Kidney (tissue), 14 donors: ENCODE data around the gene TSHZ2. TPM values are rescaled to one million over a fixed set of nuclear protein-coding genes. Genes with fewer than 3 reads are reported as not detected.

Experiments used
- DNase-seq, 5 donors: peaks; one replicate each; pipeline ENCODE4 v3.0.0-alpha.2; 2013 to 2020
- FAIRE-seq: peaks from 2 replicates; lab custom pipeline; 2012; peaks lifted over from hg19 to GRCh38; lab: Jason Lieb, UNC
- H3K27ac ChIP-seq, 2 donors: one replicate each; pipeline ENCODE4 v1.7.0; 2013; ENCODE audit warnings: low read depth in 2 of 2, low read length in 2 of 2, inconsistent platforms in 1 of 2
- H3K27me3 ChIP-seq: one replicate; pipeline ENCODE4 v1.7.1; 2013; ENCODE audit warnings: low read length, inconsistent platforms; ENCODE audit not compliant: control insufficient read depth, insufficient read depth
- H3K36me3 ChIP-seq, 3 donors: one replicate each; pipeline versions ENCODE4 v1.7.0 to v1.7.1; 2013; ENCODE audit warnings: low read length in 3 of 3, control low read depth in 1 of 3, inconsistent platforms in 1 of 3; ENCODE audit not compliant: insufficient read depth in 3 of 3, control insufficient read depth in 2 of 3
- H3K4me1 ChIP-seq, 3 donors: one replicate each; pipeline versions ENCODE4 v1.7.0 to v1.7.1; 2013; ENCODE audit warnings: low read length in 3 of 3, inconsistent platforms in 1 of 3, low read depth in 1 of 3; ENCODE audit not compliant: control insufficient read depth in 2 of 3, insufficient read depth in 2 of 3
- H3K4me3 ChIP-seq, 3 donors: one replicate each; pipeline versions ENCODE4 v1.7.0 to v1.8.1; 2013; ENCODE audit warnings: low read length in 3 of 3, control low read depth in 1 of 3, inconsistent platforms in 1 of 3
- H3K9ac ChIP-seq, 3 donors: one replicate each; pipeline versions ENCODE4 v1.7.0 to v1.7.1; 2013; ENCODE audit warnings: low read length in 3 of 3, control low read depth in 1 of 3, inconsistent platforms in 1 of 3
- H3K9me3 ChIP-seq, 3 donors: one replicate each; pipeline versions ENCODE4 v1.7.0 to v1.7.1; 2013; ENCODE audit warnings: low read length in 3 of 3, control low read depth in 1 of 3, inconsistent platforms in 1 of 3; ENCODE audit not compliant: control insufficient read depth in 2 of 3, insufficient read depth in 1 of 3
- CTCF ChIP-seq: IDR thresholded peaks from 3 replicates; pipeline ENCODE4 v1.5.1; 2012; ENCODE audit warnings: mild to moderate bottlenecking, moderate library complexity, borderline replicate concordance; ENCODE audit not compliant: insufficient read depth; ENCODE audit errors: extremely low read depth
- intact Hi-C: fragments of 100-400 bp; cut with DNase I; formaldehyde crosslinking; loops from one replicate; pipeline ENCODE4 v1.11.1; 2022
- polyA plus RNA-seq: library from polyadenylated mRNA; stranded (reverse); fragments of 350-450 nt; fragmentation: Illumina TruSeq; extraction: RNeasy Lipid Tissue Mini Kit (QIAGEN cat#74804); gene quantifications from one replicate; pipeline ENCODE4 v1.2.3, GENCODE V29; 2014; ENCODE audit warnings: low read depth, low replicate concordance; ENCODE audit not compliant: insufficient read depth
- total RNA-seq: library from RNA; stranded (reverse); fragmentation: NEBNext Ultra II Directional; extraction: Animal tissue kit (Norgen Biotek cat#: 25700); gene quantifications from one replicate; pipeline ENCODE4 v1.2.1, GENCODE V29; 2021
- donor health status: control.
- donor health status: control.
- donor health status: control.
- donor health status: control.
- donor health status: control.
- donor health status: DM: yes; HTN: yes; CAD: no.
- donor health status: Normal renal cell carcinoma (clear cell type).

TSHZ2 gene
- total and polyA plus RNA-seq, 2 donors from 2014 or later: 0.86 to 15.5 TPM

- no peaks in the 10 kb centered on the region for H3K36me3 ChIP-seq
- TF ChIP-seq CTCF: no peak
- no peak for DNase-seq
- no peak overlapping the region for H3K4me3 ChIP-seq
- no peaks in the 10 kb centered on the region for H3K9me3 ChIP-seq
- H3K27me3 ChIP-seq: no peaks in the 10 kb centered on the region
- intact Hi-C loops: no loop called here
- no peak for FAIRE-seq
- H3K27ac ChIP-seq: no peak overlapping the region
- H3K9ac ChIP-seq: no peak overlapping the region
- H3K4me1 ChIP-seq: no peaks in the 10 kb centered on the region
Measured at GRCh38 chr20:52933867-52934266, 38.3 kb upstream of the TSHZ2 start.

DNA sequence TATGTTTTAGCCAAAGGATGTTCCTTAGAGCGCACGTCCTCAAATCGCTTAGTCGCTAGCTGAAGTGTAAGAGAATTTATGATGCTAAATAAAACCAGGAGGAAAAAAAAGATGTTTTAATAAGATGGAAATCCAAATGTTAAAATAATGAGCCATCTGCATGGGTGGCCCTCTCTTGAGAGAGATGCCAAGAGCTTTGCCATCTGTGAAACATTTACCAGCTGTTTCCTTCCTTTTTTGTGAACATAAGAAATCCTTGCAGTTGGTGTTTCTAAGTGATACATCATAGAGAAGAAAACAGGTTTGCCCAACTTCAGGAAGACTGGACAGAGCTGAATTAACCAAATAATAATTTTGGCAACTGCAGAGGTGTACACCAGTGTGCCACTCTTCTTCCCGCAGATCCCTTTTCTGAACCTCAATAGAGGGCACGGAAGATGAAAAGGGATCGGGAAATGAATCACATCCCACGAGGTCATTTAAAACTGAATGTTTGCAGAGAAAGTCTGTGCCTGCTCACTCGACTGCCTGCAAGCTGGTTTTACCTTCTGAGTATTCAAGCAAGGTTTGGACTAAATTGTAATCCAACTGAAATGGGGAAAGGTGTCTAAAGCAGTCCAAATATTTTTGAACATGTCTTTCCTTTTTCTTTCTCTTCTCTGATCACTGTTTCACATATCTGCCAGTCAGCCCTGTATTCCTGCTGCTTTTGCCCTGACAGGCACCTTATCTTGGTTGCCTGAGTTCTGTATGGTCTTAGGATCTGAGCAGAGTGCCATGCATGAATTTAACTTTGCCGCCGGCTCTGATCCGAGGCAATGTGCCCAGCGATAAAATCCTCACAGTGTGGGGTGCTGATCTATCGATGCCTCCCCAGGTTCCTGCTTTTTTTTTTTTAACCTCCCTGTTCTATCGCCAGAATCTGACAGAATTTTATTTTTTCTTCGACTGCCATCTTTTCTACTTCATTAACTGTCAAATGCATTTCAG is 35.5 kb upstream of the TSHZ2 start:
- intact Hi-C loops: no loop called here
- Histone ChIP-seq H3K4me3 (no peak overlapping the region), H3K9me3 (no peaks in the 10 kb centered on the region), H3K27me3 (no peaks in the 10 kb centered on the region), H3K27ac (no peak overlapping the region), H3K4me1 (no peaks in the 10 kb centered on the region), H3K9ac (no peak overlapping the region), H3K36me3 (no peaks in the 10 kb centered on the region)
- FAIRE-seq (no peak), DNase-seq (no peak)
- TF ChIP-seq CTCF: no peak

GRCh38 chr20:52937591-52938100 is 34.5 kb upstream of the TSHZ2 start:
- no peak overlapping the region for H3K9ac ChIP-seq
- no peak overlapping the region for H3K27ac ChIP-seq
- no peaks in the 10 kb centered on the region for H3K9me3 ChIP-seq
- H3K36me3 ChIP-seq: no peaks in the 10 kb centered on the region
- no peaks in the 10 kb centered on the region for H3K4me1 ChIP-seq
- no peak for DNase-seq
- FAIRE-seq: no peak
- H3K27me3 ChIP-seq: no peaks in the 10 kb centered on the region
- no peak overlapping the region for H3K4me3 ChIP-seq
- intact Hi-C loops: no loop called here
- no peak for TF ChIP-seq CTCF
